HG02938 (cell line): Measurements from ENCODE around the gene TMEM191C.
"Not testable (repeated sequence)": the region's sequence is repeated elsewhere in the genome, so short reads cannot be mapped to it uniquely, and the experiment has no call there.

Experiments used
- ATAC-seq: cut with Tn5 transposase; IDR thresholded peaks from one replicate; pipeline ENCODE4 v1.9.1; 2021; ENCODE audit warnings: mild to moderate bottlenecking, moderate library complexity; ENCODE audit not compliant: unreplicated experiment

The TMEM191C gene

DNA sequence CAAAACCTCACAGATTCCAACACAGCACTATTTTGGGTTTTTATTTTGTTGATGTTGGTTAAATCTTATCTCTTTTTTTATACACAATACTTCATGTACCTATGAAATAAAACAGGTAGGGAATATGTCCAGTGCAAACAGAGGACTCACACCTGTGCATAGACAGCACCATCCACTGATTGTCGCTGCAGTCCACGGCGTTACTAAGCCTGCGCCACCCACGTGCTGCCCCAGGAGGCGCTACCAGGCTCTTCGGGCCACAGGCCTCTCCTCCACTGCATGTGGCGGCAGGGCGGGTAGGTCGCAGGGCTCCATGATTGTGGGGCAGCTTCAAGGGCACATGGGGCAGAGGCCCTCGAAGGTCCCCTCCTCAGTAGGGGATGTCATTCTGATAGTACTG, 5.8 kb downstream of the TMEM191C start:
- ATAC-seq, result not testable (repeated sequence)

GRCh38 chr22:21473664-21474063, 6.5 kb downstream of the TMEM191C start:
- ATAC-seq, result not testable (repeated sequence)

DNA sequence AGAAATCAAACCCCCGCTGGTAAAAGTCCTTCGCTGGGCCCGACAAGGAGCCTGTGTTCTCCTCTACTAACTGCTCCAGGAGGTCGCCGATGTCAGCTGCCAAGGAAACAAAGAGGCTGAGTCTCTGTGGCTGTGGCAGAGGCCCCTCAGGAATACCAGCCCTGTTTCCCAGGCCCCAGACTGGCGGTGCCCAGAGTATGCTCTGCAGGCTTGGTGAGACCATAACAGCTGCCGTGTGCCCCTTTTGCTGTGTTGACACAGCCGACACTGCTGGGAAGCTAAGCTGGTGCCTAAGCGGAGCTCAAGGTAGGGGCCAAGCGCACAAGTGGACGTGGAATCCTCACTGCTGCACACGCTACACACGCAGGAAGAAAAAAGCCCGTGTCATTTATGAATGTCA, 16.9 kb downstream of the TMEM191C start:
- not testable (repeated sequence) for ATAC-seq

GRCh38 chr22:21487723-21488122, 20.5 kb downstream of the TMEM191C start:
- not testable (repeated sequence) for ATAC-seq

- ATAC-seq, result not testable (repeated sequence)
These were observed 22.0 kb downstream of the TMEM191C start for GRCh38 chr22:21489149-21489680.

- not testable (repeated sequence) for ATAC-seq
These were observed 23.4 kb downstream of the TMEM191C start for GRCh38 chr22:21490556-21490955.

DNA sequence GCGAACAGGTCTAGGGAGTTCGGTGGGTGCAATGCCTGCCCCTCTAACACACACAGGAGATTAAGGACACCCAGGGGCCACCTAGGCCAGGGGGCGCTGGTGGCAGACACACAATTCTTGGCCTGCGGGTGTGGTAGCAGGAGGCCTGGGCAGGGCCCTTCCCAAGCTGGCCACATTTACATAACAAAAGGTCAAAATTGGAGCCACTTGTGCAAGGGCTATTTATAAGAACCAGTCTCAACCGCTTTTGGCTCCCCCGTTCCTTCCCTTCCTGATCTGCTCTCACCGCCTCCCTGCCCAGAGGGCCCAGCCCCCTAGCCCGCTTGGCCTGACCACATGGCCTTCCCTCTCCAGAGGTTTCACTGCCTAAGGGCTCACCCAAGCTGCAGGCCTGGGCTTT, 25.1 kb downstream of the TMEM191C start:
- not testable (repeated sequence) for ATAC-seq

- ATAC-seq, result not testable (repeated sequence)
These were observed 26.9 kb downstream of the TMEM191C start for GRCh38 chr22:21493789-21494782.

- not testable (repeated sequence) for ATAC-seq
These were observed 30.8 kb downstream of the TMEM191C start for GRCh38 chr22:21497984-21498383.

- ATAC-seq, result not testable (repeated sequence)
These were observed 31.3 kb downstream of the TMEM191C start for GRCh38 chr22:21498489-21498888.

- ATAC-seq, result not testable (repeated sequence)
These were observed 32.7 kb downstream of the TMEM191C start for GRCh38 chr22:21499623-21500506.

DNA sequence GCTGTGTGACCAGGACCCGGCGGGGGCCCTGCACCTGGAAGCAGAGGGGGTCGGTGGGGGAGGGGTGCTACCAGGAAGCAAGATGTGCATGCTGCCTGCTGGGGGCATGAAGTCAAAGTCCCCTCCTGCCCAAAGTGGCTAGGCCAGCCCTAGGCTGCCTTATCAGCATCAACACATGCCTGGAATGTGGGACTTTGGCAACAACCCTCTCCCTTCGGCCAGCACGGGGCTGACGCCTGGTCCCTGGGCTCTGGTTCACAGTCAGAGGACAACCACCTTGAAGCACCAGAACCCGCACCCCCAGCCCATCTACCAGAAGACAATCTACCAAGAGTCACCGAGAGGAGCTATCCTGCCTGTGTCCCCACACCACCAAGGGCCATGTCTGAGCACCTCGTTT, 43.2 kb downstream of the TMEM191C start:
- ATAC-seq, result not testable (repeated sequence)

GRCh38 chr22:21512022-21512421, 44.8 kb downstream of the TMEM191C start:
- ATAC-seq, result not testable (repeated sequence)

GRCh38 chr22:21514117-21514516, 46.9 kb downstream of the TMEM191C start:
- ATAC-seq, result not testable (repeated sequence)

DNA sequence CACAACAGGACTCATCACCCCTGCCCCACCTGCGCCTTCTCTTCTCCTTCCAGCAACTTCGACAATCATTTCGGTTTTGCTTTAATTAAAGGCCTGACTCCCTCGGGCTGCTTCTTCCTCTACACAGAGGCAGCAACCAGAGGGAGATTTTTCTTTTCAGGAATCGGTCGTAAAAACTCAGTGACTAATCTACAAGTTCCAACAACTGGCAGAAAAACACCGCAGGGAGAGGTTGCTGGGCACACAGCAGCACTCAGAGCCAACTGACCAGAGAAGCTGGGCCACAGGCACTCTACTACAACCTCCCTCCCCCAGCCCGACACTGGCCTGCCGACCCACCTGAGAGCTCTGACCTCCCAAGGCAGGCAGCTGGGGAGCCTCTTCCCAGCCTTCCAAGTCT, 48.0 kb downstream of the TMEM191C start:
- ATAC-seq, result not testable (repeated sequence)

DNA sequence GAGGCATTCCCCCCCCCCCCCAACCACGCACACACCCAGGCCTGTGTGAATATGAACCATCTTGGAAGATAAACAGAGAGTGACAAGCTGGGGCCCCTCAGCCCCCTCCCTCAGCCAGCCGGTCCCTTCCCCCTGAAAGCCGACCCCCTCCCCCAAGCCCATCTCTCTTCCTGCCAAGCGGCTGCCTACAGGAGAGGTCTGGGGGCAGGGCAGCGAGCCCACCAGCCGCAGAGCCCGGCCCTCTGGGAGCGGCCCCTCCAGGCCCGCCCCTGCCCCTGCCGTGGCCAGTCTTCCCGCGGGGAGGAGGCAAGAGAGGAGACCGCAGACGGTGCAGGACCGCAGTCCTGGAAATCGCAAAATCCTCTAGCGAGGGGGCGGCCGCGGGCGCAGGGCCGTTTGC, 49.3 kb downstream of the TMEM191C start:
- not testable (repeated sequence) for ATAC-seq

DNA sequence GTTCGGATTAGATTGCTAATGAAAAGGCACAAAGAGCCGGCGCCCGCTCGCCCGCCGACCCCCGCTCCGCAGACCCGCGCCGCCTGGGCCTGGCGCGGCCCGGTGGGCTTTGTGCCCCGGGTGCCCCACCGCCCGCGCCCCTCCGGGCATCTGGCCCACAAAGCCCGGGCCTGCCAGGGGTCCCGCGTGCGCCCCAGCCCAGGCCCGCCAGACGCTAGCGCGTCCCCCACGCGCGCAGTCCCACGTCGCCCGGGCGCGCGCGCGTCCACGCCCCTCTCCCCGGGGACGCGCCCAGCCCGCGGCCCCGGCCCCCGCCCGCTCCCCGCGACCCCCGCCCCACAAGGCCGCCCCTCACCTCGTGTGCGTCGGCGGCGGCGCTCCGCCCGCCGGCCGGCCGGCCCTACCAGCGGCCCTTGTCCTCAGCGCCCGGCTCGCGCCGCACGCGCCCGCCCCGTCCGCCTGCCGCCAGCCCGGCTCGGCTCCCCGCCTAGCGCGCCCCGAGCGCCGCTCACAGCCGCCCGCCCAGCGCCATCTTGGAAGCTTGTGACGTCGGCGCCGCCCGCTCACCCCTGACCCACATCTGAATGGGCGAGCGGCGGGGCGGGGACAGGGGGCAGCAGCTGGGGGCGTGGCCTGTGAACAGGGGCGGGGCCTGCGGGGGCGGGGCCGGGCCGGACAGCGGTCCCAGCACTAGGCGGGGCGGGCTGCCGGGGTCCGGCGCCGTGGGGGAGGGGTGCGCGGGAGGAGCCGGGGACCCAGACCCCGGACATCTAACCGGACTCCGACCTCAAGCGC, 50.0 kb downstream of the TMEM191C start:
- peak; percentile 84 for ATAC-seq
